SK-N-MC (cell line): ENCODE data around the gene CCDC185.

Experiments used
- EZH2 ChIP-seq: fragments of 200-600 bp; sonication (generic); IDR thresholded peaks from one replicate; pipeline ENCODE4 v1.6.1; 2017; ENCODE audit warnings: antibody characterized with exemption
- FOXP2 ChIP-seq: optimal IDR thresholded peaks from 2 replicates; pipeline ENCODE3; 2011; ENCODE audit warnings: mild to moderate bottlenecking, moderate library complexity; ENCODE audit not compliant: insufficient read depth; ENCODE audit errors: extremely low read length, control extremely low read depth
- POLR2AphosphoS5 ChIP-seq: IDR thresholded peaks from 2 replicates; pipeline ENCODE4 v1.6.1; 2012; ENCODE audit warnings: mild to moderate bottlenecking, low read depth, low read length, borderline replicate concordance

GRCh38 chr1:223426936-223427335, 33.7 kb downstream of the CCDC185 start:
- TF ChIP-seq POLR2AphosphoS5 (no peak), EZH2 (no peak), FOXP2 (no peak)
